HEK293 (cell line): ENCODE data around the gene ATP1A3.

Experiments used
- CTCF ChIA-PET: fragments of 350-600 bp; formaldehyde crosslinking; extraction: SDS; loops from one replicate; lab custom pipeline; 2021; ENCODE audit warnings: antibody characterized with exemption; lab: Yijun Ruan, JAX
- POLR2A ChIA-PET: fragments of 300-600 bp; formaldehyde crosslinking; extraction: SDS; loops from one replicate; lab custom pipeline; 2020; ENCODE audit warnings: antibody characterized with exemption, inconsistent platforms; lab: Yijun Ruan, JAX
- H3K27ac ChIP-seq: fragments of 200-500 bp; sonication (Bioruptor generic); 2 replicates; pipeline ENCODE4 v1.5.1; 2014; ENCODE audit warnings: low read depth, low read length, control low read depth, inconsistent platforms; ENCODE audit errors: extremely low read depth
- H3K36me3 ChIP-seq, 2 experiments: fragments of 200-500 bp in 1 of 2; sonication (Bioruptor generic) in 1 of 2; 1 replicate in 1 of 2; 2 replicates in 1 of 2; pipeline ENCODE4 v1.5.1; 2014 to 2017; ENCODE audit warnings: inconsistent platforms in 2 of 2, low read length in 2 of 2; ENCODE audit not compliant: control insufficient read depth in 2 of 2, insufficient read depth in 1 of 2
- H3K4me1 ChIP-seq: fragments of 200-500 bp; sonication (Bioruptor generic); 2 replicates; pipeline ENCODE4 v1.5.1; 2014; ENCODE audit warnings: mild to moderate bottlenecking, low read length, inconsistent platforms; ENCODE audit not compliant: control insufficient read depth, insufficient read depth
- H3K4me3 ChIP-seq: 2 replicates; pipeline ENCODE4 v1.5.1; 2011; ENCODE audit warnings: low read depth, mild to moderate bottlenecking, control low read depth, low read length, moderate library complexity
- H3K9me3 ChIP-seq: fragments of 200-500 bp; sonication (Bioruptor generic); 2 replicates; pipeline ENCODE4 v1.5.1; 2014; ENCODE audit warnings: low read depth, low read length, inconsistent platforms; ENCODE audit not compliant: control insufficient read depth, insufficient read depth
- BCL11B ChIP-seq: fragments of 450-650 bp; formaldehyde crosslinking; IDR thresholded peaks from 2 replicates; pipeline ENCODE4 v1.5.1; 2016; ENCODE audit warnings: low read depth, missing biosample characterization, missing genetic modification characterization
- FEZF1 ChIP-seq: fragments of 450-650 bp; formaldehyde crosslinking; IDR thresholded peaks from 2 replicates; pipeline ENCODE4 v1.5.1; 2016; ENCODE audit warnings: missing biosample characterization, missing genetic modification characterization
- HIC1 ChIP-seq: fragments of 450-650 bp; formaldehyde crosslinking; IDR thresholded peaks from 2 replicates; pipeline ENCODE4 v1.5.1; 2016; ENCODE audit warnings: missing biosample characterization, missing genetic modification characterization
- KLF7 ChIP-seq: fragments of 450-650 bp; formaldehyde crosslinking; IDR thresholded peaks from 2 replicates; pipeline ENCODE4 v1.5.1; 2016; ENCODE audit warnings: missing biosample characterization, missing genetic modification characterization, borderline replicate concordance
- KLF9 ChIP-seq: fragments of 450-650 bp; formaldehyde crosslinking; IDR thresholded peaks from 2 replicates; pipeline ENCODE4 v1.5.1; 2016; ENCODE audit warnings: missing biosample characterization, missing genetic modification characterization, low read depth
- SALL2 ChIP-seq: fragments of 450-650 bp; formaldehyde crosslinking; IDR thresholded peaks from 2 replicates; pipeline ENCODE4 v1.5.0; 2017; ENCODE audit warnings: missing biosample characterization, mild to moderate bottlenecking, missing genetic modification characterization, borderline replicate concordance
- SCRT1 ChIP-seq: fragments of 450-650 bp; formaldehyde crosslinking; IDR thresholded peaks from 2 replicates; pipeline ENCODE4 v1.5.1; 2016; ENCODE audit warnings: missing biosample characterization, missing genetic modification characterization, borderline replicate concordance
- TSHZ1 ChIP-seq: fragments of 450-650 bp; formaldehyde crosslinking; IDR thresholded peaks from 2 replicates; pipeline ENCODE4 v1.5.1; 2016; ENCODE audit warnings: missing biosample characterization, missing genetic modification characterization, borderline replicate concordance
- ZBTB7A ChIP-seq: fragments of 450-650 bp; formaldehyde crosslinking; IDR thresholded peaks from 2 replicates; pipeline ENCODE4 v1.5.1; 2016; ENCODE audit warnings: low read depth, missing biosample characterization, missing genetic modification characterization
- ZBTB8A ChIP-seq: fragments of 450-650 bp; formaldehyde crosslinking; IDR thresholded peaks from 2 replicates; pipeline ENCODE4 v1.5.1; 2016; ENCODE audit warnings: missing biosample characterization, missing genetic modification characterization
- ZNF138 ChIP-seq: fragments of 450-650 bp; formaldehyde crosslinking; IDR thresholded peaks from 2 replicates; pipeline ENCODE4 v1.5.1; 2016; ENCODE audit warnings: missing biosample characterization, missing genetic modification characterization, borderline replicate concordance
- ZNF140 ChIP-seq: fragments of 450-650 bp; formaldehyde crosslinking; IDR thresholded peaks from 2 replicates; pipeline ENCODE4 v1.5.1; 2016; ENCODE audit warnings: missing biosample characterization, missing genetic modification characterization
- ZNF146 ChIP-seq: fragments of 450-650 bp; formaldehyde crosslinking; IDR thresholded peaks from 2 replicates; pipeline ENCODE4 v1.5.1; 2016; ENCODE audit warnings: missing biosample characterization, missing genetic modification characterization
- ZNF155 ChIP-seq: fragments of 450-650 bp; formaldehyde crosslinking; IDR thresholded peaks from 2 replicates; pipeline ENCODE4 v1.5.1; 2016; ENCODE audit warnings: missing biosample characterization, missing genetic modification characterization
- ZNF266 ChIP-seq: fragments of 450-650 bp; formaldehyde crosslinking; IDR thresholded peaks from 2 replicates; pipeline ENCODE4 v1.5.1; 2016; ENCODE audit warnings: missing biosample characterization, missing genetic modification characterization, low read depth
- ZNF274 ChIP-seq, 2 experiments: fragments of 200-500 bp in 1 of 2; fragments of 450-650 bp in 1 of 2; sonication (Bioruptor generic) in 1 of 2; formaldehyde crosslinking in 1 of 2; IDR thresholded peaks; 2 replicates each; pipeline versions ENCODE4 v1.5.1 to v1.6.1; 2014 to 2016; ENCODE audit warnings: borderline replicate concordance in 1 of 2, inconsistent platforms in 1 of 2, low read length in 1 of 2, missing biosample characterization in 1 of 2, missing genetic modification characterization in 1 of 2
- ZNF391 ChIP-seq: fragments of 450-650 bp; formaldehyde crosslinking; IDR thresholded peaks from 2 replicates; pipeline ENCODE4 v1.5.1; 2016; ENCODE audit warnings: low read depth, missing biosample characterization, missing genetic modification characterization, borderline replicate concordance
- ZNF398 ChIP-seq: fragments of 450-650 bp; formaldehyde crosslinking; IDR thresholded peaks from 2 replicates; pipeline ENCODE4 v1.5.1; 2017; ENCODE audit warnings: missing biosample characterization, missing genetic modification characterization
- ZNF416 ChIP-seq: fragments of 450-650 bp; formaldehyde crosslinking; IDR thresholded peaks from 2 replicates; pipeline ENCODE4 v1.5.1; 2016; ENCODE audit warnings: missing biosample characterization, missing genetic modification characterization
- ZNF426 ChIP-seq: fragments of 450-650 bp; formaldehyde crosslinking; IDR thresholded peaks from 2 replicates; pipeline ENCODE4 v1.5.1; 2017; ENCODE audit warnings: missing biosample characterization, missing genetic modification characterization, mild to moderate bottlenecking, inconsistent platforms, moderate library complexity
- ZNF488 ChIP-seq: fragments of 450-650 bp; formaldehyde crosslinking; IDR thresholded peaks from 2 replicates; pipeline ENCODE4 v1.5.1; 2016; ENCODE audit warnings: missing biosample characterization, missing genetic modification characterization
- ZNF501 ChIP-seq: fragments of 450-650 bp; formaldehyde crosslinking; IDR thresholded peaks from 2 replicates; pipeline ENCODE4 v1.5.1; 2016; ENCODE audit warnings: missing biosample characterization, missing genetic modification characterization
- ZNF530 ChIP-seq: fragments of 450-650 bp; formaldehyde crosslinking; IDR thresholded peaks from 2 replicates; pipeline ENCODE4 v1.5.1; 2016; ENCODE audit warnings: low read depth, missing biosample characterization, missing genetic modification characterization
- ZNF596 ChIP-seq: fragments of 450-650 bp; IDR thresholded peaks from 2 replicates; pipeline ENCODE4 v1.5.0; 2018; ENCODE audit warnings: missing biosample characterization, mild to moderate bottlenecking, missing genetic modification characterization, moderate library complexity
- ZNF654 ChIP-seq: fragments of 450-650 bp; formaldehyde crosslinking; IDR thresholded peaks from 2 replicates; pipeline ENCODE4 v1.5.1; 2016; ENCODE audit warnings: low read depth, missing biosample characterization, missing genetic modification characterization
- ZNF692 ChIP-seq: fragments of 450-650 bp; formaldehyde crosslinking; IDR thresholded peaks from 2 replicates; pipeline ENCODE4 v1.5.1; 2016; ENCODE audit warnings: missing biosample characterization, missing genetic modification characterization
- ZSCAN4 ChIP-seq: fragments of 450-650 bp; formaldehyde crosslinking; IDR thresholded peaks from 2 replicates; pipeline ENCODE4 v1.5.1; 2017; ENCODE audit warnings: missing biosample characterization, missing genetic modification characterization

The ATP1A3 gene

GRCh38 chr19:41928221-41928683 is 65.8 kb downstream of the ATP1A3 start, which contains the start of gene ERFL:
Gene ERFL, minus strand, starts transcription at chr19:41928449. Its CDS starts 15,530 bp downstream, at chr19:41912919.
- POLR2A ChIA-PET: no interaction called here
- H3K27ac ChIP-seq: no peak within 1 kb of the TSS
- H3K9me3 ChIP-seq: no peaks in the 10 kb centered on the region
- peak within 1 kb of the TSS; percentile 27 for H3K4me3 ChIP-seq
- no peaks in the 10 kb centered on the region for H3K36me3 ChIP-seq
- H3K4me1 ChIP-seq: peaks cover 4% of the 10 kb centered on the region
- CTCF ChIA-PET: interaction anchor here (0.6 to 1.5 kb wide), 2 partner anchors 23 to 100 kb away, joined by 3 to 4 read pairs; no protein-coding TSS in a partner anchor
- no peak for TF ChIP-seq ZNF146
- TF ChIP-seq SALL2 (tag by site-specific recombination): no peak
- TF ChIP-seq ZNF416: no peak
- TF ChIP-seq ZNF501: no peak
- no peak for TF ChIP-seq TSHZ1
- no peak for TF ChIP-seq ZNF274 (IDR thresholded peaks at IDR 0.05; ENCODE audit: low read length)
- TF ChIP-seq ZNF274 (tag by site-specific recombination; IDR thresholded peaks at IDR 0.05; ENCODE audit: borderline replicate concordance): no peak
- TF ChIP-seq ZNF426 (tag by site-specific recombination): no peak
- TF ChIP-seq FEZF1 (tag by site-specific recombination): no peak
- TF ChIP-seq HIC1 (tag by site-specific recombination): no peak
- TF ChIP-seq ZSCAN4: no peak
- no peak for TF ChIP-seq BCL11B (tag by site-specific recombination)
- TF ChIP-seq ZNF155 (tag by site-specific recombination): no peak
- TF ChIP-seq KLF9: no peak
- 0 out of 2 replicates have a peak, but pooled peaks have one; percentile 43 for TF ChIP-seq ZNF596 (tag by site-specific recombination)
- TF ChIP-seq ZBTB7A: no peak
- TF ChIP-seq ZNF140 (tag by site-specific recombination): no peak
- 0 out of 2 replicates have a peak, but pooled peaks have one; percentile 3 for TF ChIP-seq ZNF692 (tag by site-specific recombination)
- TF ChIP-seq ZNF398 (tag by site-specific recombination): peak; percentile 7; the same call in 1 of the 2 replicates
- TF ChIP-seq ZBTB8A: 0 out of 2 replicates have a peak, but pooled peaks have one; percentile 23
- TF ChIP-seq SCRT1 (tag by site-specific recombination): no peak
- TF ChIP-seq ZNF266 (tag by site-specific recombination): no peak
- TF ChIP-seq ZNF488: no peak
- TF ChIP-seq ZNF530 (tag by site-specific recombination): no peak
- TF ChIP-seq ZNF138: no peak
- no peak for TF ChIP-seq KLF7 (tag by site-specific recombination)
- TF ChIP-seq ZNF391: no peak
- TF ChIP-seq ZNF654 (tag by site-specific recombination): no peak
